HEK293 (cell line): Measurements from ENCODE around the gene CDK10.

Experiments used
- MYNN ChIP-seq: fragments of 450-650 bp; formaldehyde crosslinking; IDR thresholded peaks from 2 replicates; pipeline ENCODE4 v1.5.1; 2016; ENCODE audit warnings: missing biosample characterization, missing genetic modification characterization, borderline replicate concordance
- PRDM1 ChIP-seq: fragments of 450-650 bp; formaldehyde crosslinking; IDR thresholded peaks from 2 replicates; pipeline ENCODE4; 2016; ENCODE audit warnings: missing biosample characterization, missing genetic modification characterization
- SCRT1 ChIP-seq: fragments of 450-650 bp; formaldehyde crosslinking; IDR thresholded peaks from 2 replicates; pipeline ENCODE4 v1.5.1; 2016; ENCODE audit warnings: missing biosample characterization, missing genetic modification characterization, borderline replicate concordance
- ZBTB1 ChIP-seq: fragments of 450-650 bp; formaldehyde crosslinking; IDR thresholded peaks from 2 replicates; pipeline ENCODE4 v1.5.1; 2016; ENCODE audit warnings: missing biosample characterization, missing genetic modification characterization
- ZNF175 ChIP-seq: fragments of 450-650 bp; formaldehyde crosslinking; IDR thresholded peaks from 2 replicates; pipeline ENCODE4 v1.5.1; 2016; ENCODE audit warnings: missing biosample characterization, missing genetic modification characterization
- ZNF23 ChIP-seq: fragments of 450-650 bp; formaldehyde crosslinking; IDR thresholded peaks from 2 replicates; pipeline ENCODE4 v1.5.1; 2016; ENCODE audit warnings: missing biosample characterization, missing genetic modification characterization, borderline replicate concordance
- ZNF404 ChIP-seq: fragments of 450-650 bp; formaldehyde crosslinking; IDR thresholded peaks from 2 replicates; pipeline ENCODE4 v1.5.1; 2017; ENCODE audit warnings: missing biosample characterization, missing genetic modification characterization
- ZNF423 ChIP-seq: fragments of 450-650 bp; formaldehyde crosslinking; IDR thresholded peaks from 2 replicates; pipeline ENCODE4 v1.5.1; 2016; ENCODE audit warnings: missing biosample characterization, missing genetic modification characterization
- ZNF561 ChIP-seq: fragments of 450-650 bp; IDR thresholded peaks from 2 replicates; pipeline ENCODE4 v1.5.1; 2018; ENCODE audit warnings: missing biosample characterization, missing genetic modification characterization, borderline replicate concordance
- ZNF654 ChIP-seq: fragments of 450-650 bp; formaldehyde crosslinking; IDR thresholded peaks from 2 replicates; pipeline ENCODE4 v1.5.1; 2016; ENCODE audit warnings: low read depth, missing biosample characterization, missing genetic modification characterization
- ZSCAN23 ChIP-seq: fragments of 450-650 bp; formaldehyde crosslinking; IDR thresholded peaks from 2 replicates; pipeline ENCODE4 v1.5.1; 2016; ENCODE audit warnings: missing biosample characterization, missing genetic modification characterization
- TF ChIP-seq, protein P1 (sequence below): IDR thresholded peaks from 2 replicates; pipeline ENCODE4 v1.6.1; 2011; ENCODE audit warnings: mild to moderate bottlenecking, low read depth, low read length, borderline replicate concordance
- TF ChIP-seq, protein P2 (sequence below): fragments of 450-650 bp; formaldehyde crosslinking; IDR thresholded peaks from 2 replicates; pipeline ENCODE4 v1.5.1; 2016; ENCODE audit warnings: missing biosample characterization, missing genetic modification characterization

DNA sequence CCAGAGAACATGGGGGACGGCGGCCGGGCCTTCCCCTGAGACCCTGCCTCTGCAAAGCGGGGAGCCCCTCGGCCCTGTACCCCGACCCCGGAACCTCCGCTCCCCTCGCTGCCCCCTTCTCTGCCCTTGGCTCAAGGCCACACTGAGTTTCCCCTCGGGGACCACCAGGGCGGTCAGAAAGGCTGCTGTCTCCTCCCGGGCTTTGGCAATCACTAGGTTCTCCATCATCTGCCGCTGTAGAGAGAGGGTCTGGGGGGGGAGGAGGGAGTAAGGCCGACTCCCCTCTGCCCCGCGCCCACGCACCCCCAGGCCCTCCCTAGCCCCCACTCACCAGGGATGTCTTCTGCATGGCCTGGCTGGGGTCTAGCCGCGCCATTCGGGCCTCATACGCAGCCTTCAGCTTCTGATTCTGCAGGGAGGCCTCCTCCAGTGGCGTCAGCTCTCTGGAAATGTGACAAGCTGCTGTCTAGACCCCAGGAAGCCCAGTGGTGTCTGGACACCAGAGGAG is 25.8 kb downstream of the CDK10 start:
- TF ChIP-seq ZNF23 (tag by site-specific recombination) (no peak), ZNF423 (tag by site-specific recombination) (no peak), ZNF561 (tag by site-specific recombination) (no peak), MYNN (tag by site-specific recombination) (no peak), ZSCAN23 (tag by site-specific recombination) (no peak), ZNF654 (tag by site-specific recombination) (no peak), SCRT1 (tag by site-specific recombination) (no peak), ZNF175 (tag by site-specific recombination) (no peak), PRDM1 (tag by site-specific recombination) (no peak), ZNF404 (tag by site-specific recombination) (no peak), ZBTB1 (tag by site-specific recombination) (no peak)
- TF ChIP-seq, protein P1, sequence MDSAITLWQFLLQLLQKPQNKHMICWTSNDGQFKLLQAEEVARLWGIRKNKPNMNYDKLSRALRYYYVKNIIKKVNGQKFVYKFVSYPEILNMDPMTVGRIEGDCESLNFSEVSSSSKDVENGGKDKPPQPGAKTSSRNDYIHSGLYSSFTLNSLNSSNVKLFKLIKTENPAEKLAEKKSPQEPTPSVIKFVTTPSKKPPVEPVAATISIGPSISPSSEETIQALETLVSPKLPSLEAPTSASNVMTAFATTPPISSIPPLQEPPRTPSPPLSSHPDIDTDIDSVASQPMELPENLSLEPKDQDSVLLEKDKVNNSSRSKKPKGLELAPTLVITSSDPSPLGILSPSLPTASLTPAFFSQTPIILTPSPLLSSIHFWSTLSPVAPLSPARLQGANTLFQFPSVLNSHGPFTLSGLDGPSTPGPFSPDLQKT, result no peak
- TF ChIP-seq, protein P2, sequence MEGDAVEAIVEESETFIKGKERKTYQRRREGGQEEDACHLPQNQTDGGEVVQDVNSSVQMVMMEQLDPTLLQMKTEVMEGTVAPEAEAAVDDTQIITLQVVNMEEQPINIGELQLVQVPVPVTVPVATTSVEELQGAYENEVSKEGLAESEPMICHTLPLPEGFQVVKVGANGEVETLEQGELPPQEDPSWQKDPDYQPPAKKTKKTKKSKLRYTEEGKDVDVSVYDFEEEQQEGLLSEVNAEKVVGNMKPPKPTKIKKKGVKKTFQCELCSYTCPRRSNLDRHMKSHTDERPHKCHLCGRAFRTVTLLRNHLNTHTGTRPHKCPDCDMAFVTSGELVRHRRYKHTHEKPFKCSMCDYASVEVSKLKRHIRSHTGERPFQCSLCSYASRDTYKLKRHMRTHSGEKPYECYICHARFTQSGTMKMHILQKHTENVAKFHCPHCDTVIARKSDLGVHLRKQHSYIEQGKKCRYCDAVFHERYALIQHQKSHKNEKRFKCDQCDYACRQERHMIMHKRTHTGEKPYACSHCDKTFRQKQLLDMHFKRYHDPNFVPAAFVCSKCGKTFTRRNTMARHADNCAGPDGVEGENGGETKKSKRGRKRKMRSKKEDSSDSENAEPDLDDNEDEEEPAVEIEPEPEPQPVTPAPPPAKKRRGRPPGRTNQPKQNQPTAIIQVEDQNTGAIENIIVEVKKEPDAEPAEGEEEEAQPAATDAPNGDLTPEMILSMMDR (tag by site-specific recombination), result no peak
